LNCAP (cell line): ENCODE results near the gene PREPL.

Experiments used
- TF ChIP-seq, protein P1 (sequence below): fragments of 450-650 bp; IDR thresholded peaks from 2 replicates; pipeline ENCODE4 v1.5.1; 2017; ENCODE audit warnings: mild to moderate bottlenecking

PREPL gene

DNA sequence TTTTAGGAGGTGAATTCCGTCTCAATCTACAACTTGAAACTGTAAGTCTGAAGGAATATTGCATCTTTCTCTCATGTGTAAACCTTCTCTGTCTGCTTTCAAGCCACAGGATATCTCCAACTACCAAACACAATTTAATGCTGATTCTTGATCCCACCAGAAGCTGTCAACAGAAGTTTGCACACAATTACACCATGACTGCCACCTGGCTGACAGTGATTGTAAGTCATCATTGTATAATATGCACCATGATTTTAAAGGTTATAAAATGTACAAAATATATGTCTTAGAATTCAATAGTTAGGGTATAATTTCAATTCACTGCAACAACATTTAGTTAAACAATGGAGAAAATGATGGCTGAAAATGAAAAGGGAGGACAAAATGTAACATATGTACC lies 18.4 kb downstream of the PREPL start:
- TF ChIP-seq, protein P1, sequence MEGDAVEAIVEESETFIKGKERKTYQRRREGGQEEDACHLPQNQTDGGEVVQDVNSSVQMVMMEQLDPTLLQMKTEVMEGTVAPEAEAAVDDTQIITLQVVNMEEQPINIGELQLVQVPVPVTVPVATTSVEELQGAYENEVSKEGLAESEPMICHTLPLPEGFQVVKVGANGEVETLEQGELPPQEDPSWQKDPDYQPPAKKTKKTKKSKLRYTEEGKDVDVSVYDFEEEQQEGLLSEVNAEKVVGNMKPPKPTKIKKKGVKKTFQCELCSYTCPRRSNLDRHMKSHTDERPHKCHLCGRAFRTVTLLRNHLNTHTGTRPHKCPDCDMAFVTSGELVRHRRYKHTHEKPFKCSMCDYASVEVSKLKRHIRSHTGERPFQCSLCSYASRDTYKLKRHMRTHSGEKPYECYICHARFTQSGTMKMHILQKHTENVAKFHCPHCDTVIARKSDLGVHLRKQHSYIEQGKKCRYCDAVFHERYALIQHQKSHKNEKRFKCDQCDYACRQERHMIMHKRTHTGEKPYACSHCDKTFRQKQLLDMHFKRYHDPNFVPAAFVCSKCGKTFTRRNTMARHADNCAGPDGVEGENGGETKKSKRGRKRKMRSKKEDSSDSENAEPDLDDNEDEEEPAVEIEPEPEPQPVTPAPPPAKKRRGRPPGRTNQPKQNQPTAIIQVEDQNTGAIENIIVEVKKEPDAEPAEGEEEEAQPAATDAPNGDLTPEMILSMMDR: peak; percentile 31; the same call in 1 of the 2 replicates

DNA sequence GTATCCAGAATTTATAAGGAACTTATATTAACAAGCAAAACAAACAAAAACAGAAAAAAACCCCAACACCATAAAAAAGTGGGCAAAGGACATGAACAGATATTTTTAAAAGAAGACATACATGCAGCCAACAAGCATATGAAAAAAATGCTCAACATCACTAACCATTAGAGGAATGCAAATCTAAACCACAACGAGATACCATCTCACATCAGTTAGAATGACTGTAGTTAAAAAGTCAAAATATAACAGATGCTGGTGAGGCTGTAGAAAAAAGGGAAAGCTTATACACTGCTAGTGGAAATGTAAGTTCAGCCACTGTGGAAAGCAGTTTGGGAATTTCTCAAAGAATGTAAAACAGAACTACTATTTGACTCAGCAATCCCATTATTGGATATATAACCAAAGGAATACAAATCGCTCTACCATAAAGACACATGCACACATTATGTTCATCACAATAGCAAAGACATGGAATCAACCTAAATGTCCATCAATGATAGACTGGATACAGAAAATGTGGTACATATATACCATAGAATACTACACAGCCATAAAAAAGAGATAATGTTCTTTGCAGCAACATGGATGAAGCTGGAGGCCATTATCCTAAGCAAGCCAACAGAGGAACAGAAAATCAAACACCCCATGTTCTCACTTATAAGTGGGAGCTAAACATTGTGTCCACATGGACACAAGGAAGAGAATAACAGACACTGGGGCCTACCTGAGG lies 25.3 kb downstream of the PREPL start:
- TF ChIP-seq, protein P1: no peak

DNA sequence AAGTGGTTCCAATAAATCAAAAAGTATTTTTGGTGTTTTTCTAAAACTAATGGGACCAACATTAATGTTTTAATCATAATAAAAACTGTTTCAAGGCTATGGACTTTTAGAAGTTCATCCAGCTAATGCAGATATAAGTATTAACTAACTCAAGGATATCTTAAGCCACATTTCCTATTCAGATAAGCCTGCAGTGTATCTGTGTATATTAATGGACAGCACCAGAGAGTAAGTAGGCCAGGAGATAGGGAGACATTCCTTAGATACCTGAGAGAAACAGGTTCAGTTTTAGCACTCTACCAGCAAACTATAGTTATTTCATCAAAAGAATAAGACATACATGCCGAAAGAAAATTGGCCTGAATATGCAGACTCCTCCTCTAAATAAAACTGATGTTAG lies 27.3 kb downstream of the PREPL start:
- TF ChIP-seq, protein P1: no peak

DNA sequence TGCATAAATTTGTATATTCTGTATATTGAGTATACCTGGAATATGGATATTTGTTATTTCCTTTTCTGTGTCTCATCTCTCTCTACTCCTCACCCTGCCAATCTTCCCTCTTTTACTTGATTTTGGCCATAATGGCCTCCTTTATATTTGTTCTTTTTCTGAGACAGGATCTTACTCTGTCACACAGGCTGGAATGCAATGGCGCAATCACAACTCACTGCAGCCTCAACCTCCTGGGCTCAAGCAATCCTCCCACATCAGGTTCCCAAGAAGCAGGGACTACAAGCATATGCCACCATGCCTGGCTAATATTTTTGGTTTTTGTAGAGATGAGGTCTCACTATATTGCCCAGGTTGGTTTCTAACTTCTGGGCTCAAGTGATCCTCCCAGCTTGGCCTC lies 30.5 kb downstream of the PREPL start:
- TF ChIP-seq, protein P1: no peak

DNA sequence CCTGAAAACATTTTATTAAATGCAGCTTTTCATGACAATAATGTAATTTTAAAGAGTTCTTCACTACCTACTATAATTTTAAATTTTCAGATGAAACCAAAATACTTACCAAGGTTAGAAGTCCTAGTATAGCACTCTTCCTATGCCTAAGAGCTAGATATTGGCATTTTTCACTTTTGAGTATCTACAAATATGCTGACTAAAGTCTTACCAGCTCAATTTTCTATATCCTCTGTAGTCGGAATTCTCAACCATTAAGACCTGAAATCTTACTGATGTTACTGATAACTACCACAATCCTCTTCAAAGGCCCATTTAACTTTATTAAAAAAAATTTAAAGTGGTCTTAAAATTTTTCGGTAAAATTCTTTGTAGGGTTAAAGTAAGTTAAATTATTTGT lies 32.0 kb downstream of the PREPL start:
- TF ChIP-seq, protein P1: no peak

DNA sequence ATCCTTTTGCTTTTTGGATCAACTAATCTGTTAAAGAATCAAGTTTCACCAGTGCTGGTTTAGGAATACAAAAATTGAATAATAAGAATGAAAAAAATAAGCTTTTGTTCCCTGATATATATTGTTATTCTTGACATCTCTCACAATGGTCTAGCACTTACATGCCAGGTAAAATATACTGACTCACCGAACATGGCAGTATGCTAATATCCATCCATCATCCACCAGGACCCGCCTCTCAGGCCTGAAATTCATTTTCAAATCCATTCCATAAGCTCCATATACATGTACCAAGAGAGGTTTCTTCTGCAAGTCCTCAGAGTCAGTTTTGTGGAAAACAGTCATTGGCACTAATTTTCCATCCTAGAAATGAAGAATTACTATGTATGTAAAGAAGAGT lies 32.5 kb downstream of the PREPL start:
- TF ChIP-seq, protein P1: no peak

DNA sequence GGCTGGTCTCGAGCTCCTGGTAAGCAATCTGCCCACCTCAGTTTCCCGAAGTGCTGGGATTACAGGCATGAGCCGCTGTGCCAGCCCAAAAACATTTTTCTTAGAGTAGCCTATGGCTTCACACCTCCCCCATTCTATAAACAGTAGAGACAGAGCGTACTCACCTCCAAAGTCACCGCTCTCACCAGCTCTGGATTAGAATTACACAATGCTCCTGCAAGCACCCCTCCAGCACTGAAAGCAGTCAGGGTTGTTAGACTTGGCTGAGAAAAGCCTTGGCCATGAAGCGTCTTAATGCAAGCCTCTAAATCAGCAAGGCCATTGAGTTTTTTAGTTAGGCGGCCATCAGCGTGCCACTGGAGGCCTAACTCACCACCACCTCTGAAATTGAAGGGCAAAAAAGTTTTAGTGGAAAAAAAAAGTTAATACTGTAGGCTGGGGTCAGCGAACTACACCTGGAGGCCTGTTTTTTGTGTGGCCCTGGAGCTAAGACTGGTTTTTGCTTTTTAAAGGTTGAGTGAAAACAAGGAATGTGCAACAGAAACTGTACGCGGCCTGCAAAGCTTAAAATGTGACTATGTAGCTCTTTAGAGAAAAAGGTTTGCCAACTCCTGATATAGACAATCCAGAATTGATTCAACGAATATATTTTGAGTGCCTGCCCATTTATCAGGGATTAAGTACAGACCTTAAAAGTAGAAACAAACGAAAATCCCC lies 34.6 kb downstream of the PREPL start:
- TF ChIP-seq, protein P1: no peak
